Trophoblast cell (in vitro differentiated cells and primary cell): ENCODE measurements around the gene IL3.

ENCODE experiments used
- DNase-seq, 2 donors: peaks; one replicate each; pipeline ENCODE4 v3.0.0-alpha.2; 2016
- H2AFZ ChIP-seq: 2 replicates; pipeline ENCODE4 v1.6.1; 2013; ENCODE audit warnings: low read length, moderate library complexity, mild to moderate bottlenecking; ENCODE audit not compliant: insufficient read depth, poor library complexity
- H2AK5ac ChIP-seq: 2 replicates; pipeline ENCODE4 v1.6.1; 2013; ENCODE audit warnings: mild to moderate bottlenecking, low read length
- H2BK120ac ChIP-seq: 2 replicates; pipeline ENCODE4 v1.6.1; 2013; ENCODE audit warnings: low read length, mild to moderate bottlenecking, moderate library complexity; ENCODE audit not compliant: insufficient read depth, poor library complexity
- H2BK12ac ChIP-seq: 2 replicates; pipeline ENCODE4 v1.6.1; 2013; ENCODE audit warnings: mild to moderate bottlenecking, low read length, moderate library complexity
- H2BK5ac ChIP-seq: 2 replicates; pipeline ENCODE4 v1.6.1; 2013; ENCODE audit warnings: low read length, low read depth, moderate library complexity, mild to moderate bottlenecking; ENCODE audit not compliant: poor library complexity
- H3K14ac ChIP-seq: 2 replicates; pipeline ENCODE4 v1.6.1; 2013; ENCODE audit warnings: mild to moderate bottlenecking, low read length
- H3K18ac ChIP-seq: 2 replicates; pipeline ENCODE4 v1.6.1; 2013; ENCODE audit warnings: mild to moderate bottlenecking, low read length
- H3K23ac ChIP-seq: 2 replicates; pipeline ENCODE4 v1.6.1; 2013; ENCODE audit warnings: low read length
- H3K27ac ChIP-seq: 2 replicates; pipeline ENCODE4 v1.5.1; 2013; ENCODE audit warnings: low read depth, mild to moderate bottlenecking, inconsistent platforms, low read length, moderate library complexity
- H3K27me3 ChIP-seq: 2 replicates; pipeline ENCODE4 v1.6.1; 2013; ENCODE audit warnings: inconsistent platforms, mild to moderate bottlenecking, low read length, moderate library complexity; ENCODE audit not compliant: insufficient read depth
- H3K36me3 ChIP-seq, 2 experiments: 1 replicate in 1 of 2; 2 replicates in 1 of 2; pipeline ENCODE4 v1.6.1; 2013; ENCODE audit warnings: low read length in 2 of 2, mild to moderate bottlenecking in 2 of 2, moderate library complexity in 1 of 2; ENCODE audit not compliant: insufficient read depth in 2 of 2, control insufficient read depth in 1 of 2
- H3K4ac ChIP-seq: 2 replicates; pipeline ENCODE4 v1.6.1; 2013; ENCODE audit warnings: low read depth, mild to moderate bottlenecking, low read length, moderate library complexity
- H3K4me1 ChIP-seq, 2 experiments: 1 replicate in 1 of 2; 2 replicates in 1 of 2; pipeline ENCODE4 v1.6.1; 2013; ENCODE audit warnings: low read length in 2 of 2, mild to moderate bottlenecking in 2 of 2, moderate library complexity in 1 of 2; ENCODE audit not compliant: insufficient read depth in 2 of 2, control insufficient read depth in 1 of 2
- H3K4me2 ChIP-seq: 2 replicates; pipeline ENCODE4 v1.6.1; 2013; ENCODE audit warnings: inconsistent platforms, mild to moderate bottlenecking, low read length, moderate library complexity
- H3K4me3 ChIP-seq: 2 replicates; pipeline ENCODE4 v1.5.1; 2013; ENCODE audit warnings: mild to moderate bottlenecking, low read depth, low read length, inconsistent platforms
- H3K79me1 ChIP-seq: one replicate; pipeline ENCODE4 v1.6.1; 2013; ENCODE audit warnings: low read length
- H3K79me2 ChIP-seq: 2 replicates; pipeline ENCODE4 v1.6.1; 2013; ENCODE audit warnings: low read length, mild to moderate bottlenecking; ENCODE audit not compliant: control insufficient read depth, insufficient read depth, poor library complexity
- H3K9ac ChIP-seq: 2 replicates; pipeline ENCODE4 v1.6.1; 2013; ENCODE audit warnings: mild to moderate bottlenecking, low read length
- H3K9me3 ChIP-seq: 2 replicates; pipeline ENCODE4 v1.6.1; 2013; ENCODE audit warnings: low read depth, mild to moderate bottlenecking, control low read depth, inconsistent platforms, low read length; ENCODE audit not compliant: insufficient read depth
- H4K12ac ChIP-seq: 2 replicates; pipeline ENCODE4 v1.6.1; 2013; ENCODE audit warnings: low read depth, mild to moderate bottlenecking, low read length, moderate library complexity
- H4K8ac ChIP-seq: 2 replicates; pipeline ENCODE4 v1.6.1; 2013; ENCODE audit warnings: low read depth, mild to moderate bottlenecking, low read length, moderate library complexity
- H4K91ac ChIP-seq: one replicate; pipeline ENCODE4 v1.6.1; 2013; ENCODE audit warnings: low read depth, mild to moderate bottlenecking, low read length, moderate library complexity
- WGBS: extraction: QIAGEN DNeasy Blood & Tissue Kit; methylation state at CpG from one replicate; pipeline ENCODE4 v1.1.7; 2013; ENCODE audit warnings: missing lambda C conversion rate; ENCODE audit not compliant: insufficient read length, insufficient coverage; ENCODE audit errors: extremely low coverage; 5-methylcytosine and 5-hydroxymethylcytosine counted together

Gene IL3

DNA sequence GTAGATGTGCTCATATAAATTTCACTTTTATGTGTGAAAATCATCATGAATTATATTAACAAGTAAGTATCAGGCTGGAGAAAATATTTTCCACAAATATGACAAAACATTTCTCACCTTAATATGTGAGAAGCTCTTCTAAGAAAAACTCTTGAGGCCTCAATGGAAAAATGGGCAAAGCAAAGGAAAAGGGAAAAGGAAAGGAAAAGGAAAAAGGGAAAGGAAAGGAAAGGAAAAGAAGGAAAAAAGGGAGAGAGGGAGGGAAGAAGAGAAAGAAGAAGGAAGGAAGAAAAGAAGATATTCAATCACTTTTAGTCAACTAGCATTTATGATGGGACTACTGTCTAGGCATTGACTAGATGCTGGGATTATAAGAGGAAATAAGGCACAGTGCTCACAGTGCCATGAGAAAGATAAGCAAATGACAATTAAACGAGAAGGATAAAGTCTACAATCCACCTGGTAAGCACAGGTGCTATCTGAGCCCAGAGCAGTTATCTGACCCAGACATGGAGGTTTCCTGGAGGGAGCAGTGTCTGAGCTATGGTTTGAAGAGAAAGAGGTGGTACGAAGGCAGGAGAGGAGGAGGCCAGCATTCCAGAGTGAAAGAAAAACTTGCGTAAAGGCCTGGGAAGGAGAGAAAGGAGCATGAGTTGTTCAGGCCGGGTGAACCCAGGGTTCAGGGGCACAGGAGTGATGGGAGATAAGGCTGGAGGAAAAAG, 30.7 kb upstream of the IL3 start:
- H3K79me2 ChIP-seq: no peaks in the 10 kb centered on the region
- H3K36me3 ChIP-seq: no peaks in the 10 kb centered on the region
- H3K18ac ChIP-seq: no peak overlapping the region
- H2BK5ac ChIP-seq: no peak overlapping the region
- H2AK5ac ChIP-seq: no peak overlapping the region
- no peak overlapping the region for H3K4me3 ChIP-seq
- H3K14ac ChIP-seq: no peak overlapping the region
- H3K4me2 ChIP-seq: no peak overlapping the region
- DNase-seq: no peak
- no peak overlapping the region for H2BK12ac ChIP-seq
- no peak overlapping the region for H3K23ac ChIP-seq
- H3K27ac ChIP-seq: no peak overlapping the region
- H3K9me3 ChIP-seq: no peaks in the 10 kb centered on the region
- WGBS: no CpG with 5 or more reads among the region's 4 CpGs
- no peaks in the 10 kb centered on the region for H3K27me3 ChIP-seq
- no peak overlapping the region for H2AFZ ChIP-seq
- no peaks in the 10 kb centered on the region for H3K79me1 ChIP-seq
- no peak overlapping the region for H4K12ac ChIP-seq
- H3K4me1 ChIP-seq: no peaks in the 10 kb centered on the region
- H4K8ac ChIP-seq: no peak overlapping the region
- H2BK120ac ChIP-seq: no peak overlapping the region
- H4K91ac ChIP-seq: no peak overlapping the region
- no peak overlapping the region for H3K4ac ChIP-seq
- no peak overlapping the region for H3K9ac ChIP-seq

DNA sequence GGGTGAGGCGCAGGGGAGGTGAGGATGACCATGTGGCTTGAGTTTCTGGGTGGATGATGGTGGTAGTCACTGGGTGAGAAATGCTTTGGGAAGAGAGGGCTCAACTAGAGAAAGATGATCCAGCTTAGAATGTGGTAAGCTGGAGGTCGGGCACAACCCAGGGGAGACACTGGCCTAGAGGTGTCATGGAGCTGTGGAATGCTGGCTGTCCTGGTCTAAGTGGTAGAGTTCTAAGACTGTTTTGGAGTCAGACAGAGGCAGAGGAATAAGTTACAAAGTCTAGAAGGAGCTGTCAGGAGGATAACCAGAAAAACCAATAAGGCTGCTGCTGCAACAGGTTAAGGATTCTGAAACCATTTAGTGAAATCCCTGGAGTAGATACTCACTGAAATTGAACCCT, 29.8 kb upstream of the IL3 start:
- WGBS: no CpG with 5 or more reads among the region's 2 CpGs

DNA sequence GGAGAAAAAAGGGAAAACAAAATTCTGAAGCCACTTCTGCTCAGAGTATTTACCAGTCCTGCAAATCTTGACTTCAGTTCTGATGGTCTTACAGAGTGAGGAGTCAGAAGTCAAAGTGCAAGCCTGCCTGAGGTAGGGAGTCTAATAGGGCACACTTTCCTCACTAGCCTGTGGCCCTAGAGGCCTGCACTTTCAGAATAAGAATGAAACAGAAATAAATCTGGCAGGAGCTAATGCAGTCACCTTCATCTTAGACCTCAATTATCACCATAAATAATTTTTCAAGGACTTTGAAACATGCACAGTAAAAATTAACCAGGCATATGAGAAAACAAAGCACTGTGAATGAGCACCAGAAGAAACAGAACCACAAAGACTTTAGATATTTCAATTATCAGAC, 28.3 kb upstream of the IL3 start:
- Histone ChIP-seq H3K4ac (no peak overlapping the region), H3K18ac (no peak overlapping the region), H2BK12ac (no peak overlapping the region), H3K9ac (no peak overlapping the region), H3K4me1 (no peaks in the 10 kb centered on the region), H3K14ac (no peak overlapping the region), H3K79me2 (no peaks in the 10 kb centered on the region), H3K27ac (no peak overlapping the region), H2BK5ac (no peak overlapping the region), H3K4me3 (no peak overlapping the region), H4K8ac (no peak overlapping the region), H3K27me3 (no peaks in the 10 kb centered on the region), H3K9me3 (no peaks in the 10 kb centered on the region), H4K12ac (no peak overlapping the region), H2AK5ac (no peak overlapping the region), H3K4me2 (no peak overlapping the region), H2BK120ac (no peak overlapping the region), H3K36me3 (no peaks in the 10 kb centered on the region), H2AFZ (no peak overlapping the region), H3K79me1 (no peaks in the 10 kb centered on the region), H4K91ac (no peak overlapping the region), H3K23ac (no peak overlapping the region)
- DNase-seq: no peak

More for the DNA sequence above, 29.8 kb upstream of the IL3 start:
- Histone ChIP-seq H3K4me3 (no peak overlapping the region), H3K4ac (no peak overlapping the region), H3K79me2 (no peaks in the 10 kb centered on the region), H4K8ac (no peak overlapping the region), H3K27me3 (no peaks in the 10 kb centered on the region), H2BK12ac (no peak overlapping the region), H3K79me1 (no peaks in the 10 kb centered on the region), H3K9ac (no peak overlapping the region), H3K9me3 (no peaks in the 10 kb centered on the region), H4K12ac (no peak overlapping the region), H2BK120ac (no peak overlapping the region), H3K36me3 (no peaks in the 10 kb centered on the region), H4K91ac (no peak overlapping the region), H3K4me1 (no peaks in the 10 kb centered on the region), H3K14ac (no peak overlapping the region), H2AFZ (no peak overlapping the region), H2AK5ac (no peak overlapping the region), H3K27ac (no peak overlapping the region), H3K18ac (no peak overlapping the region), H2BK5ac (no peak overlapping the region), H3K4me2 (no peak overlapping the region), H3K23ac (no peak overlapping the region)
- no peak for DNase-seq

DNA sequence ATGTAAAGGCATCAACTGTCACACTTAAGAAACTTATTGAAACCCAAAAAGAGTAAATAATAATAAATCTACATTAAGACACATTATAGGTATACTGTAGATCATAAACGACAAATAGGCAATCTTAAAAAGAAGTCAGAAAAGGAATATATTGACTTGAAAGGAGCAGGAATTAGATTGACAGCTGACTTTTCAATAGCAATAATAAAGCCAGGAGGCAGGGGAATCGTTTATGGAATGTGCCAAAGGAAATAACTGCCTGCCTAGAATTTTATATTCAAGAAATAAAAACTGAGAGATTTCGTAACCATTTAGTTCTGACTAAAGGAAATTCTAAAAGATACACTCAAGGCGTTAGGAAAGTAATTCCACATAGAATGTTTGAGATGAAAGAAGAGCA, 27.3 kb upstream of the IL3 start:
- WGBS: no CpG with 5 or more reads among the region's 4 CpGs
- no peak for DNase-seq
- Histone ChIP-seq H2AK5ac (no peak overlapping the region), H2BK5ac (no peak overlapping the region), H3K36me3 (no peaks in the 10 kb centered on the region), H3K4me2 (no peak overlapping the region), H3K9me3 (no peaks in the 10 kb centered on the region), H3K79me2 (no peaks in the 10 kb centered on the region), H3K27ac (no peak overlapping the region), H4K91ac (no peak overlapping the region), H3K23ac (no peak overlapping the region), H3K79me1 (no peaks in the 10 kb centered on the region), H2BK12ac (no peak overlapping the region), H3K4ac (no peak overlapping the region), H2BK120ac (no peak overlapping the region), H3K18ac (no peak overlapping the region), H3K27me3 (no peaks in the 10 kb centered on the region), H3K4me1 (no peaks in the 10 kb centered on the region), H3K4me3 (no peak overlapping the region), H3K9ac (no peak overlapping the region), H4K8ac (no peak overlapping the region), H2AFZ (no peak overlapping the region), H3K14ac (no peak overlapping the region), H4K12ac (no peak overlapping the region)
